Lower leg skin (tissue), 4 donors: ENCODE results near the gene RNF34. TPM values are rescaled to one million over a fixed set of nuclear protein-coding genes. Genes with fewer than 3 reads are reported as not detected.

Experiments
- DNase-seq, 2 donors: peaks; one replicate each; pipeline ENCODE4 v3.0.0-alpha.2; 2019; ENCODE audit warnings: low spot score in 2 of 2
- H3K4me3 ChIP-seq: fragments of 200-600 bp; sonication (generic); 2 replicates; pipeline ENCODE4 v1.5.1; 2017; ENCODE audit warnings: mild to moderate bottlenecking, low read depth; ENCODE audit not compliant: poor library complexity, severe bottlenecking
- POLR2A ChIP-seq, 2 donors: fragments of 450-650 bp; IDR thresholded peaks; one replicate each; pipeline ENCODE4 v1.6.1; 2016 to 2017; ENCODE audit warnings: antibody characterized with exemption in 2 of 2, mild to moderate bottlenecking in 1 of 2, moderate library complexity in 1 of 2
- WGBS, 2 donors: methylation state at CpG; one replicate each; pipeline ENCODE4 v1.1.5; 2018; 5-methylcytosine and 5-hydroxymethylcytosine counted together
- intact Hi-C: fragments of 100-400 bp; cut with DNase I; formaldehyde crosslinking; loops from one replicate; pipeline ENCODE4 v1.15.0; 2023; ENCODE audit warnings: low total_unique reads
- microRNA-seq, 2 donors: library from miRNA; unstranded; fragments of <30 nt; microRNA quantifications; one replicate each; pipeline ENCODE4, GENCODE V29; 2016; ENCODE audit warnings: borderline replicate concordance in 2 of 2, borderline number of aligned reads in 1 of 2
- total RNA-seq, 4 donors: library from RNA; depleted of rRNA; stranded (reverse); fragments of >200 nt; gene quantifications; one replicate each; pipeline ENCODE4 v1.1.0, GENCODE V29; 2016
- TF ChIP-seq, protein P1 (sequence below), 3 donors: fragments of 450-650 bp; IDR thresholded peaks; one replicate each; pipeline ENCODE4 v1.5.1; 2016; ENCODE audit warnings: antibody characterized with exemption in 3 of 3, mild to moderate bottlenecking in 3 of 3, moderate library complexity in 2 of 3

Gene RNF34
- total RNA-seq, 4 donors from 2014 or later: 18.9 to 32.1 (median 25.8) TPM

DNA sequence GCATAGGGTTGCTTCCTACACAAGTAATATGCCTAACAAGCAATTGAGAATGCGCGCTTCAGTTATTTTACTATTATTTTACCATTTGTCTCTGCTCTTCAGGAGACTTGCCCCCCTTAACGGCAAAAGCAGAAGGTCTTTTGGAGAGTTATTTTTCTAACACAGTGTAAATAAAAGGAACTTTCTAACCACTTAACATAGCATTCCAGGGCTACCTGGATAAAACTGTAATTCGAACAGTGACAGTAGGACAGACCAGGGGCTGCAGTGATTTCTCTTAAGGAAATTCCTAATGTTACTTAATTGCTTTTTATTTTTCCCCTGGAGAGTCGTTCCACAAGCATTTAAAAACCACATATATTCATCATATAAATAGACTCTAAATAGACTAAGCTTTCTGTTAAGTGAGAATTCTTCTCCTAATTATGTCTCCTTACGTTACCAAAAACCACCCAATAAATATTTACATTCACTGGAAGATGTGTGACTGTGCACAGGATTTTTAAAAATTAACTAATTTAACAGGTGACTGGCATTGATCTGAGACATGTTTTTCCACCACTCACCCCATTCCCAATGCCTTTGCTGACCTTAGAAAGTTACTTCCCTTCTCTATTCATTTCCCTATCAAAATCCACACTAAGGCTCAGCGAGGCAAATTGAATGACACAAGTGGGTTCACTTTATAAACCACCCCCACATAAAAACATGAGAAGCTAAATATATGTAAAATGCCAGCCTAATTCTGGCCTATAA is 72.4 kb downstream of the RNF34 start:
- no peak overlapping the region for H3K4me3 ChIP-seq
- no peak for DNase-seq
- 89 to 90% methylated on average over 7 of the region's 7 CpGs for WGBS, 2 donors
- no peak for TF ChIP-seq POLR2A (IDR thresholded peaks at IDR 0.05)
- TF ChIP-seq, protein P1, sequence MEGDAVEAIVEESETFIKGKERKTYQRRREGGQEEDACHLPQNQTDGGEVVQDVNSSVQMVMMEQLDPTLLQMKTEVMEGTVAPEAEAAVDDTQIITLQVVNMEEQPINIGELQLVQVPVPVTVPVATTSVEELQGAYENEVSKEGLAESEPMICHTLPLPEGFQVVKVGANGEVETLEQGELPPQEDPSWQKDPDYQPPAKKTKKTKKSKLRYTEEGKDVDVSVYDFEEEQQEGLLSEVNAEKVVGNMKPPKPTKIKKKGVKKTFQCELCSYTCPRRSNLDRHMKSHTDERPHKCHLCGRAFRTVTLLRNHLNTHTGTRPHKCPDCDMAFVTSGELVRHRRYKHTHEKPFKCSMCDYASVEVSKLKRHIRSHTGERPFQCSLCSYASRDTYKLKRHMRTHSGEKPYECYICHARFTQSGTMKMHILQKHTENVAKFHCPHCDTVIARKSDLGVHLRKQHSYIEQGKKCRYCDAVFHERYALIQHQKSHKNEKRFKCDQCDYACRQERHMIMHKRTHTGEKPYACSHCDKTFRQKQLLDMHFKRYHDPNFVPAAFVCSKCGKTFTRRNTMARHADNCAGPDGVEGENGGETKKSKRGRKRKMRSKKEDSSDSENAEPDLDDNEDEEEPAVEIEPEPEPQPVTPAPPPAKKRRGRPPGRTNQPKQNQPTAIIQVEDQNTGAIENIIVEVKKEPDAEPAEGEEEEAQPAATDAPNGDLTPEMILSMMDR (IDR thresholded peaks at IDR 0.05): no peak
- intact Hi-C loops: no loop called here

Small RNA genes within 50 kb of the gene (microRNA-seq; reads per million reads assigned to microRNA genes)
- 0 reads per million in 2 donors for gene MIR7107

Other genes starting within 250 kb of the RNF34 start
- 10 to 100 TPM; 19.4 to 38.0 (median 24.2) TPM for gene P2RX4, start 190.0 kb upstream of the RNF34 start, total RNA-seq
- gene CAMKK2, start 103.4 kb upstream of the RNF34 start, total RNA-seq: 10 to 100 TPM; 18.2 to 31.4 (median 21.5) TPM
- 10 to 100 TPM; 73.7 to 97.4 (median 91.5) TPM for gene ANAPC5, start 47.7 kb upstream of the RNF34 start, total RNA-seq
- gene KDM2B, start 180.9 kb downstream of the RNF34 start, total RNA-seq: 10 to 100 TPM; 28.9 to 72.1 (median 47.9) TPM
- gene ORAI1, start 226.4 kb downstream of the RNF34 start, total RNA-seq: 10 to 100 TPM; 65.1 to 77.7 (median 69.6) TPM